Activated effector memory CD4-positive, alpha-beta T cell treated with anti-CD3 and anti-CD28 coated beads, Interleukin-2, amount 50 U/mL, for 16 hours (primary cell): Measurements from ENCODE around the gene POU2AF3.
"Not testable (repeated sequence)": the region's sequence is repeated elsewhere in the genome, so short reads cannot be mapped to it uniquely, and the experiment has no call there.

Source experiments
- DNase-seq: peaks from one replicate; pipeline ENCODE4 v3.0.0-alpha.2; 2020

POU2AF3 gene, protein sequence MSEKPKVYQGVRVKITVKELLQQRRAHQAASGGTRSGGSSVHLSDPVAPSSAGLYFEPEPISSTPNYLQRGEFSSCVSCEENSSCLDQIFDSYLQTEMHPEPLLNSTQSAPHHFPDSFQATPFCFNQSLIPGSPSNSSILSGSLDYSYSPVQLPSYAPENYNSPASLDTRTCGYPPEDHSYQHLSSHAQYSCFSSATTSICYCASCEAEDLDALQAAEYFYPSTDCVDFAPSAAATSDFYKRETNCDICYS

DNA sequence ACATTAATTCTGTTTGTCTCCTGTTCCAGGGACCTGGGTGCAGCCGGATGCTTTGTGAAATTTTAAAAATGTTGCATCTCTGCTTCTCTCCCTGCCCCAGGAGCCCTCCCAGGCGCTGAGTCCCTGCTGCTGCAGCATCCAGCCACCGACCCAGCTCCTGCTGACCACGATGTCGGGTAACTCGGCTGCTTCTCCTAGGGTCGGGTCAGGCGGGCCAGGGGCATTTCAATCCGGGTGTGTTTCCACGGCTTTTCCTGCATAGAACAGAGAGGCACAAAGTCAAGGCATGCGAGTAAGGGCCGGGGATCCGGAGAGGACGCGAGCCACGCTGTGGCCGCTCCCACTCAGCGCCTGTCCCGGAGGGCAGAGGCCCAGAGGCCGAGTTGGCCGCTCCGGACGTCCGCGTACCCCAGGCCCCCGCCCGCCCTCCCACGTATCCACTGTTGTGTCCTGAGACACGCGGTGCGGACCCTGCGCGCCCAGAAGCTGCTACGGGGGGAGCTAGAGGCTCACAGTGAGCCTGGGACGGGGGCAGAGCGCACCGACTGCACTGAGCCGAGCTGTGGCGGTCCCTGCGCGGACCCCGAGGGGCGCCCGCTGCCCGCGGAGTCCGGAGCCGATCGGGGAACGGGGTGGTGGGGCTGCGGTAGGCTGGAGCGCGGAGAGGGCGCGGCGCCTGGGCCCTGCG lies at the start of gene POU2AF3:
Gene POU2AF3, plus strand, starts transcription at position 134 of the 688 bp plus-strand sequence. Its CDS starts 36 bp downstream, at position 170.
- DNase-seq, result no peak

DNA sequence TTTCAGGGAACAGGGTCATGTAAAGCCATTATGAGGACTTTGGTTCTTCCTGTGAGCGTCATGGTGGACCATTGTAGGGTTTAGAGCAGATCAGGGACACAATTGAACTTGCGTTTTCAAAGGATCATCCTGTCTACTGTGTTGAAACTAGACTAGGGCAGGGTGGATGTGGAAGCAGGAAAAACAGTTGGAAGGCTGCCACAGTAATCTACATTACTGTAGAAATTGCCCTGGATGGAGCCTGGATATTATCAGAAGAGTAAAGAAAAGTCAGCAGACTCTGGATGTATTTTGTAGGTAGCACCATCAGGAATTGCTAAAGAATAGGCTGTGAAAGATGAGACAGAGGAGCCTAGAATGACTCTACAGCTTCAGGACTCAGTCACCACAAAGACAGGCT lies 47.4 kb upstream of the POU2AF3 start:
- no peak for DNase-seq

DNA sequence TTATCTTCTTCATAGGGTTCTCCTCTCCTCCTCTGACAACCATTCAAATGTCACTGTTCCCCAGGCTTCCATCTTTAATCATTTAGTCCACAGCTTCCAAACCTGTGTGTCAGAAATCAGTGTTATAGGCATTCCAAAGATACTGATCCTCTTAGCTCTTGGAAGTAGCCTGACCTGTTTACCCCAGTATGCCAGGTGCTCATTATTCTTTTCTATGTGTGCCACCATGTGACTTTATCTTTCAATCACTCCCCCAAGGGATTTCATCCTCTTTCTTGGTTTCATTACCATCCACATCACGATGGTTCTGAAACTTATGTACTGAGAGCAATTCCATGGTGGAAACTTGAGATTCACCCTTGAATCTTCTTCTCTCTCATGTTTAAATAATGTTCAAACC lies 45.2 kb upstream of the POU2AF3 start:
- DNase-seq, result no peak

DNA sequence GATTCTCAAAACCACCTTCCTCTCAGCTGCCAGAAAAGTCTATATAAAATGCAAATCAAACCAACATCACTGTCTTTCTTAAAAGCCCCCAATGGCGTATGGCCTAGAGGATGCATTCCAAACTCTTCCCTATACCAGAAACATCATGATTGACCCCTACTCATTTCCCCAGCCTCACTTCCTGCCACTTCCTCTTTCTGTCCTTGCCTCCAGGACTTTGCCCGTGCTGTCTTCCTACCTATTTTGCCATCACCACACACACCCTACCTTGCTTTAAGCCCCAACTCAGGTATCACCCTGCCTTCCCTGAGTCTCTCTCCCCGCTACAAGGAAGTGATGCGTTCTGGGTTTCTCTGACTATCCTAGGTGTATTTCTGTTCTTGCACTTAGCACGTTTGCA lies 44.7 kb upstream of the POU2AF3 start:
- no peak for DNase-seq

DNA sequence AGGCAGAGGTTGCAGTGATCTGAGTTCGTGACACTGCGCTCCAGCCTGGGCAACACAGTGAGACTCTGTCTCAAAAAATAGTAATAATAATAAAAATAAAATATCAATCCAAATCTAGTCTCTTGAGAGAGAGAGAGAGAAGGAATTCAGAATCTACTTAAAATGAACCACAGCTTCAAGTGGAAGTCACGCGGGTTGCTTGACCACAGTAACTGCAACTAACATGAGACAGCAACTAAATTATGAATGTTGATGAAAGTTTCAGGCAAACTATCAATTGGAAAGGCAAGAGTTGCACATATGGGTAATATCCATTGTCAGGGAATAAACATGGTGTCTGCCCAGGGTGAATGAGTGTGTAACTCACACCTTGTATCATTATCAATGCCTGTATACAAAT lies 40.3 kb upstream of the POU2AF3 start:
- DNase-seq, result no peak

DNA sequence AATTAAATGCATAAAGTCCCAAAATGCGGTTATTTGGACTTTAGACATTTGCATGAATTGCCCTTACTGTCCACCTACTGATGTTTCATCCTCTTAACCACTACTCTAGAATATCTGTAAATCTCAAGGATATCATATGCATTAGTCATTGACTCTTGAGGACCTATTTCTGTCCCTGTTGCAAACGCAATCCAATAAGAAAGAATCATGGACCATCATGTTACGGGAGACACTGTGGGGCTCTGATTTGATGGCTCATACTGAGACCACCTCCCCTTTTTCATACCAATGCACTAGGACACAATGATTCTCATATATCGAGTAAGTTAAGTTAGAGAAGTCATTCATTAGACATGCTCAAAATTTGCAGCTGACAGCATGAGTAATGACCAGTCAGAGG lies 38.5 kb upstream of the POU2AF3 start:
- DNase-seq, result no peak

DNA sequence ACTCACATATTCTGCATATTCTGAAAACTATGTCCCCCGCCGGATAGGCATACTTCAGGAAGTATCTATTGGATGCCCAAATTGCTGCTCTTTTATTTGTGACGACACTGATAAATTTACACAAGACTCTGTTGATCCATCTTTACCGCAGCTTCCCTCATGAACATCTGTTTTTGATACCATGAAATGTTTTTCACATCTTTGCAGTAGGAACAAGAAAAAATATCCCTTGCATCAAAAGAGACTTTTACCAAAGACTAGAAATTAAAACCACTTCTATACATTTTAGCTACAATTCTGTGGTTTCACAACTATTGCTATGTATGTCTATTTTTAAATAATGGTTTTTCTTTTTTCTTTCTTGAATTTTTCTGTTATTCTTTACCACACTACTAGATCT lies 37.5 kb upstream of the POU2AF3 start:
- DNase-seq, result no peak

DNA sequence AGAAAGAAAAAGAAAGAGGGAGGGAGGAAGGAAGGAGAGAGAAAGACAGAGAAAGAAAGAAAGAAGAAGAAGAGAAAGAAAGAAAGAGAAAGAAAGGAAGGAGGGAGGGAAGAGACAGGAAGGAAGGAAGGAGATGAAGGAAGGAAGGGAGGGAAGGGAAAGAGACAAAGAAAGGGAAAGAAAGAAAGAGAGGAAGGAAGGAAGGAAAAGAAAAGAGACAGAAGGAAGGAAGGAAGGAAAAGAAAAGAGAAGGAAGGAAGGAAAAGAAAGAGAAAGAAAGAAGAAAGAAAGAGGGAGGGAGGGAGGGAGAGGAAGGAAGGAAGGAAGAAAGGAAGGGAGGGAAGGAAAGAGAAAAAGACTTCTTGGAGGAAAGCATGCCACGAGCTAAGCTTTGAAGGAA lies 33.7 kb upstream of the POU2AF3 start:
- no peak for DNase-seq

DNA sequence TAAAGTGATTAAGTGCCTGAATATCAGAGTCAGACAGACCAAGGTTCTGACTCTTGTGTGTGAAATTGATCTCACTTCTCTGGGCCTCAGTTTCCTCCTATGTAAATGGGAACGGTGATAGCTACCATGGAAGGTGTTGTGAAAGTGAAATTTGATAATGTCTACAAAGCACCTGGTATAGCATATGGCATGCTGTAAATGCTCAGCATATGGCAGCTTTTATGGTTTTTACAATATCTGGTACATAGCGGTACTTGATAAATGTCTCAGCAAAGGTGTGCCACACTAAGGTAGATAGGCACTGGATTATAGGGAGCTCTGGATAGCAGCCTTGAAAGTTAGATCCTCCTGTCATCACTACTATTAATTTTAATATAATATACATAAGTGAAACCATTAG lies 32.9 kb upstream of the POU2AF3 start:
- no peak for DNase-seq

DNA sequence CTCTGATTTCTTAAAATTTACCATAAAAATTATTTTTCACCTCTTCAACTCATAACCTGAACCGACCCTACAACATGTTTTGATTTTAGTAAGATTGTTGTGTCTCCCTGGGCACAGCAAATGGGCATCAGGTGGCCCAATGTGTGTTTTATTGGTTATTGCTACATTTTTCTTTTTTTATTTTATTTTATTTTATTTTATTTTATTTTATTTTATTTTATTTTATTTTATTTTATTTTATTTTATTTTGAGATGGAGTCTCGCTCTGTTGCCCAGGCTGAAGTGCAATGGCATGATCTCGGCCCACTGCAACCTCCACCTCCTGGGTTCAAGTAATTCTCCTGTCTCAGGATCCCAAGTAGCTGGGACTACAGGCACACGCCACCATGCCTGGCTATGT lies 30.0 kb upstream of the POU2AF3 start:
- not testable (repeated sequence) for DNase-seq

DNA sequence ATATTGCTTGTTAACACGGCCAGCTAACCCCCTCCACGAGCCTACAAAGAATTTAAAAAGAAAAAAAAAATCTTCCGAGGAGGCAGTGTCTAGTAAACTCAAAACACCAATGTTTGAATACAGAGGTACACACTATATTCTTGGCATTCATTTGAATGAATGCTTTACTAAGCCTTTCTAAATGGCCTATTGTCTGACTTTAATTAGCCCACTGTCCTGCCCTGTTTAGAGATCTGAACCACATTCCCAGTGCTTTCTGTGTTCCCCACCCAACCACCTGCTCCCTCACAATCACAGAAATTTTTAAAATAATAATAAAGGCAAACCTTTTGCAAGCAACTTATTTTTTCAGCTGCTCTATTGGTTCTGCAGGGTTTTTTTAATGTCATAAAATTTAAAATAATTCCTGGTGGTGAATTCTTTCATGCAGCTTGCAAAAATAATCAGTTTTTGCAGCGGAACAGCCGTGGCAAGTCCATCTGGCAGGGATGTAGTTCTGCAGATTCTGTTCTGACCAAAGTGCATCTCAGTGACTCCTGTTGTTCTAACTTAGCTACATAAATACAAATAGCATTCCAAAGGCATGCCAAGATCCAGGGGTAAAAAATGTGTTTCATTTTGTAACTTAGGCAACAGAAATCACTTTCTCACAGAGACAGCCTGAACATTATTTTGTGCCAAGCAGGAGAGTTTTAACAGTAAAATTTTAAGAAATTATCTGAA lies 29.0 kb upstream of the POU2AF3 start:
- DNase-seq, result no peak

DNA sequence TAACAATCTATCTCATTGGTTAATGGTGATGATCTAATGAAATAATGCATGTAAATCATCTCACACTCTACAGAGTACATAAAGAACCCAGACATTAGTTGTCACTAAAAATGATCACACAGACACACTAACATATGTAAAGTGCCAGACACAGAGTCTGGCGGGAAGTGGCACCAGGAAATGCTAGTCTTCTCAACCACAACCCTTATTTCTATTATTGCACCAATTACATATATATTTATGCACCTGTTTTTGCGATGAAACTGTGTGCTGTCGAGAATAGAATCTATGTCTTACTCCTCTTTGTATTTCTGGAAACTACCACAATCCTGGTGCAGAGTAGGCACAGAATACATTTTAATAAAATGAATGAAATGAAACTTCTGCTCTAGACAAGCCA lies 25.9 kb upstream of the POU2AF3 start:
- DNase-seq, result no peak

DNA sequence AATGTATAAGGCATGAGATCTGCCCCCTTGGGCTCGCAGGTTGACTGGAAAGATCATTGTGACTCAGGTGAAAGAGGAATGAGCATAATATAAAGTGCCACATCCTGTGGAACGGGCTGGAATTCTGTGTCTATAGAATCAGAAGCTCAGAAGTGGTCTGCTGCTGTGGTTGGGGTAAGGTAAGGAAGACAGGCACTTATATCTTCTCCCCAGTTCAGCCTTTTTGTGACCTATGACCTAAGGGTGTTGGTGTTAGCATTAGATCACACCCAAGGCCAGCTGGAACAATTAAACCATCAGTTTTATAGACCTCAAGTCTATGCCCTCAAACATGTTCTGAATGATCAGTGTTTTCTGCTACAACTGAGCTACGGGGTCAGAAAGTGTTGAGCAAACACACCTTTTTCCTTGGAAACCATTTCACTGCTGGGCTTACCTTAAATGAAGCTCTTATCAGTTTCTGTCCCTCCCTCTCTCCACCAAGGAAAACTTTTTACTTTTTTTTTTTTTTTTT lies 15.7 kb upstream of the POU2AF3 start:
- DNase-seq, result no peak

DNA sequence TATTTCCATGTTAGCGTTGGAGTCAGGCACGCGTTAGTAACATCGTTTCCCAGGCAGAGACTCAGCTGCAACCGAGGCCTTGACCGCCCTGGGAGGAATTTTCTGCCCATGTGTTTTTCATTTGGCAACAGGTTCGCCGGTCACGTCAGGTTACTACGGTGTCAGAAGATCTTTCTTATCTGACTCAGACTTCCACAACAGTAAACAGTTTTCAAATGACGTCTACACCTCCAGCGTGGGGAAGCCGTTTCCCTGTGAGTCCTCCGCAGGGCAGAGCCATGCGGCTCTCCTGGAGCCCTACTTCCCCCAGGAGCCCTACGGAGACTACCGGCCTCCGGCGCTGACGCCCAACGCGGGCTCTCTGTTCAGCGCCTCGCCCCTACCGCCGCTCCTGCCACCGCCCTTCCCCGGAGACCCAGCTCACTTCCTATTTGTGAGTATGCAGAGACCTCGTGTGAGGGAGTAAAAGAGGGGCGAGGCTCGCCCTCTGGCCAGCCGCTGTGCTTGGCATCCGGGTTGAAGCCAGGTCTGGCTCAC lies 14.3 kb upstream of the POU2AF3 start:
- DNase-seq, result no peak

DNA sequence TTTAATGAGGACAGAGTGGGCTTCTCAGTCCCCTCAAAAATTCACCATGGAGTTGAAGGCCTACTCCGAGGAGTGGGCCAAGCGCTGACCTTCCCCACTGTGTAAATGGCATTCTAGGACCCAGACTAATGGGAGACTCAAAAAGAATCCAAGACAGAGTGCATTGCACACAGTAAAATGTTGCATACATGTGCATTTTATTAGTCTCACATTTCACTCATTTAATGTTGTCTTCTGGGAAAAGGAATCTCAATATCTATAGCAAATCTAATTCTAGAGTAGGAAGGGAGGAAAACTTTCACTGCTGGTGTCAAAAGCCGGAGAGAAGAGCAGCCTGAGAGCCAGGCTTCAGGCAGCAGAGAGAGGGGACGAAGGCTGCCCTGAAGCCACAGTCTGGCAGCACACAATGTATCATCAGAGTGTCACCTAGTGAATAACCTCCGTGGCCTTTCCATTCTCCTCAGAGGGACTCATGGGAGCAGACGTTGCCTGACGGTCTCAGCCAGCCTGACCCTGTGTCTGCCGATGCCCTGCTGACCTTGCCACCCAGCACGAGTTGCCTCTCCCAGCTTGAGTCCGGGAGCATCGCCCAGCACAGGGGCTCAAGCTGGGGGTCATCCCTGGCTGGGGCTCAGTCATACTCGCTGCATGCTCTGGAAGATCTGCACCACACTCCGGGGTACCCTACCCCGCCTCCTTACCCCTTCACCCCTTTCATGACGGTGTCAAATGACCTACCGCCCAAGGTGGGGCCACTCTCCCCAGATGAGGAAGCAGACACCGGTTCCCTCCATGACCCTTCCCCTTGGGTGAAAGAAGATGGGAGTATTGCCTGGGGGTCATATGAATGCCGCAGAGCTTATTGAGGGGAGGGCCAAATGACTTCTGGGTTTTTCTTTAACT lies 12.9 kb upstream of the POU2AF3 start:
- no peak for DNase-seq

DNA sequence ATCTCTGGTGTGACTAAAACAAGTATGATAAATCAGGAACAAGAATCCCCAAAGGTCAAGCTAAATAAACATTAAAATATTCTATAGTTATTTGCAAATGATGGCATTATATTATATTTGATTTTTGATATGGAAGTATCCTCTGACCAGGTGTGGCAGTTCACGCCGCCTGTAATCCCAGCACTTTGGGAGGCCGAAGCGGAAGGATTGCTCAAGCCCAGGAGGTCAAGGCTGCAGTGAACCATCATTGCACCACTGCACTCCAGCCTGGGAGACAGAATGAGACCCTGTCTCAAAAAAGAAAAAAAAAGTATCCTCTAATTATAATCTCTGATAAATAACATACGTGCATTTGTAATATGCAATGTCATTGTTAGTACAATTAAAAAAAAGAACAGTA lies 6.6 kb upstream of the POU2AF3 start:
- no peak for DNase-seq

DNA sequence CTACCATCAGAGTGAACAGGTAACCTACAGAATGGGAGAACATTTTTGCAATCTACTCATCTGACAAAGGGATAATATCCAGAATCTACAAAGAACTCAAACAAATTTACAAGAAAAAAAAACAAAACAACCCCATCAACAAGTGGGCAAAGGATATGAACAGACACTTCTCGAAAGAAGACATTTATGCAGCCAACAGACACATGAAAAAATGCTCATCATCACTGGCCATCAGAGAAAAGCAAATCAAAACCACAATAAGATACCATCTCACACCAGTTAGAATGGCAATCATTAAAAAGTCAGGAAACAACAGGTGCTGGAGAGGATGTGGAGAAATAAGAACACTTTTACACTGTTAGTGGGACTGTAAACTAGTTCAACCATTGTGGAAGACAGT lies 5.9 kb upstream of the POU2AF3 start:
- not testable (repeated sequence) for DNase-seq

DNA sequence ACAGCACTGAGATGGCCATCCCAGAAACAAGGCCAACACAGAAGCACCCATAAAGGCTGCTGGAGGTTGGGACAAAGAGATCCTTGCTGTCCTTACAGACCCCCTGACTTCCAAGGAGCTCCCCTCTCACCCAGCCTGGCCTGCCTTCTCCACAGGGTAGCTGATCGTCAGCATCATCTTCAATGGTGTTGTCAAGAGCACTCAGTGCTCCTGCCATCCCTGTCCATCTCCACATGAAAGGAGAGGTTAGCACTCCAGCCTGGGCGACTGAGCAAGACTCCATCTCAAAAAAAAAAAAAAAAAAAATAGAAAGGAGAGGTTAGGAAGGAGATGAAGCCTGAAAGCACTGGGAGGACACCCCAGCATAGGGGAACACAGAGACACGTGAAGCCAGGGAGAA lies 2.1 kb upstream of the POU2AF3 start:
- DNase-seq, result no peak

DNA sequence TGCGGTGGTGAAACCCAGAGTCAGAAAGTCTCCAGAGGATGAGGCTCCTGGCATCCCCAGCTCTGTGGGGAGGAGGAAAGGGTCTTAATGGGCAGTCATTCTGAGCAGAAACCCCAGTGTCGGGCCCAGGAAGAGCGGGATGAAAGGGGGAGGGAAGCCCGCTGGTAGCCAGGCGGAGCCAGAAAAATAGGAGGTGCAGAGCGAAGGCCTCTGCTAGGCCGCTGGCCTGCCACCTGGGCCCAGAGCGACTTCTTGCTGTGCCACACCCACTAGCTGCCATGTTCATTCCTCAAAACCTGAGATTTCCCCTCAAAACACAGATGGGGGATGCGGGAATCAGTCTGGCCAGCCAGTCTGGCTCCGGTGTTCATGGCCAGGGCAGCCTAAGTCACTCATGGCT lies 650 bp upstream of the POU2AF3 start:
- DNase-seq, result no peak

DNA sequence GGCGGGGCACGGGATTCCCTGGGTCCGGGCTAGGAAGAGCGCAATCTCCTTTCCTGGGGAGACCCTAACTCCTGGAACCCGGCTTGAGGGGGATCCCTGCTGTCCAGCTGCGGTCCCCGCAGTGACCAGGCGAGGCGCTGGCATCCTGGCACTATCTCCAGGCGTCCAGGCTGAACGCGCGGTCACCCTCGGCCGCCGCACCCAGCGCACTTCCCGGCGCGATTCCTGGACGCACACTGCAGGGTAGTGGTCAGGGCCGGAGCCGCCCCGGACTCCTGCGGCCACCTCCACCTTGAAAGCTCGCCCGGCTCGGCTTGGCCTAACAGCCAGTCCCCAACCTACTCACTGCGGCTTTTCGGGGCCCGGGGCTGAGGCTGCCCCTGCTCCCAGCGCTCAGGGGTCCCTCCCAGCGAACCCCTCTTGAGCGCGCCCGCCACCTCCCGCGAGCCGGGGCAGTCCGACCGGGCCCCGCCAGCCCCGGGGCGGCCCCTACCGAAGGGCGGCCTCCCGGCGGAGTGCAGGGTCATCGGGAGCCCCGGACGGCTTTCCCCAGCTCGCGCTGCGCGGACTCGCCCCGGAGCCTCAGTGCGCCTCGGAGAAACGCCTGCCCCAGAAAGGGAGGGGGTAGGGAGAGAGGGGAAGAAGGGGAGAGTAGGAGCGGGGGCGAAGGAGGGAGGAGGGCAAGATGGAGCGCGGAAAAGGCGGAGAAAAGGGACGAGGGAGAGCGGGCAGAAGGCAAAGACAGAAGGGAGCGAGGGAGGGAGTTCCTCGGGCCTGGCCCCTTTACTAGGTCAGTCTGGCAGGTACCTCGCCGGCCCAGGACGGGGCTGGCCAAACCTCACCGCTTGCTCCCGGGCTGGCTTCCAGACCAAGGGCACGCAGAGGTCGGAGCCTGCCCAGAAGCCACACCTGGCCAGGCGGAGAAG lies 1.0 kb downstream of the POU2AF3 start:
- DNase-seq, result no peak

DNA sequence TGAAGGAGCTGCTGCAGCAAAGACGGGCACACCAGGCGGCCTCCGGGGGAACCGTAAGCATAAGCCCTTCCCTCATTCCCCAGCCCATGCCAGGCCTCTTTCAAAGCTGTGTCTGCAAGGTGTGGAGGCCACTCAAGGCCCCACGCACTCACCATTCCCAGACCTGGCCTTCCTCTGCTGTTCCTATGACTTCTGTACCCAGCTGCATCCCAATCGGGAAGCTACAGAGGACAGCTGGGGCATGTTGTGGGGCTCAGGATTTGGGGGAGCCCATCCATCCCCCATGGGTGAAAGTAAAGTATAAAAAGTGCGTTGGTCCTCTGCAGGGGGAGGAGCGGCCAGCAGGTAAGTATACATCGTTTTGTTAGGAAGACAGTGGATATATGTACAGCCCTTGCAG lies 2.2 kb downstream of the POU2AF3 start:
- DNase-seq, result no peak
